Activated CD4-positive, alpha-beta memory T cell treated with anti-CD3 and anti-CD28 coated beads, Interleukin-2, amount 10 ng/mL, durations not matched to agents 7 days and 5 days (primary cell): ENCODE measurements around the gene CSRP2. TPM values are rescaled to one million over a fixed set of nuclear protein-coding genes. Genes with fewer than 3 reads are reported as not detected.

ENCODE experiments used
- CTCF ChIA-PET: fragments of 350-600 bp; sonication (Branson Sonifier 250); formaldehyde crosslinking; loops from one replicate; lab custom pipeline; 2021; ENCODE audit warnings: antibody characterized with exemption, inconsistent platforms; lab: Charles Lee
- POLR2A ChIA-PET: fragments of 350-600 bp; sonication (Branson Sonifier 250); formaldehyde crosslinking; loops from one replicate; lab custom pipeline; 2021; ENCODE audit warnings: antibody characterized with exemption; lab: Charles Lee
- DNase-seq: peaks from one replicate; pipeline ENCODE4 v3.0.0-alpha.2; 2020
- H3K27ac Mint-ChIP-seq: one replicate; pipeline ENCODE4 v1.8.0; 2021; ENCODE audit warnings: mild to moderate bottlenecking, mixed read lengths
- H3K27me3 Mint-ChIP-seq: one replicate; pipeline ENCODE4 v1.8.0; 2021; ENCODE audit warnings: mixed read lengths
- H3K36me3 Mint-ChIP-seq: one replicate; pipeline ENCODE4 v1.8.0; 2021; ENCODE audit warnings: low read depth, mixed read lengths
- H3K4me1 Mint-ChIP-seq: one replicate; pipeline ENCODE4 v1.8.0; 2021; ENCODE audit warnings: mixed read lengths
- H3K4me3 Mint-ChIP-seq: one replicate; pipeline ENCODE4 v1.8.0; 2021; ENCODE audit warnings: mild to moderate bottlenecking, mixed read lengths
- H3K9me3 Mint-ChIP-seq: one replicate; pipeline ENCODE4 v1.8.0; 2021; ENCODE audit warnings: mixed read lengths
- total RNA-seq, 2 experiments: library from RNA; stranded (reverse); gene quantifications; one replicate each; pipeline ENCODE4 v1.2.3, GENCODE V29; 2021

Gene CSRP2
- total RNA-seq, 2 experiments from 2014 or later: 0.15 TPM; not detected in 1

DNA sequence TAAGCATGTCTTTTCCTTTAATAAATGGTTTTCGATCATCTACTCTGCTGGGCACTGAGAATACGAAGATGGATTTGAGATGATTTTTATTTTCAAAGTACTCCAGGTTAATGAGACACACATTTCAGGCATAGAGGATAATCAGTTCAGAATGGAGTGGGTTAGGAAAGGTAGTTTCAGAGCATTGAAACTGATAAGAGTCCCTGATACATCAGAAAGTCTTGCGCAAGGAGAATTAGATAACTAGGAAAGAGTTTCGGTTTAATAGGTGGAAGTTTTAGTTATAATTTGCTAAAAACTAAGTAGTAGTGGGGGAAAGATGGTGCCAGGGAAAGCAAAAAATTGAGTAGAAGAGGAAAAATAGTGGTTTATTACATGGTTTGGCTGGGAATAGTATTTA lies 64.8 kb downstream of the CSRP2 start:
- H3K4me1 Mint-ChIP-seq: no peaks in the 10 kb centered on the region
- CTCF ChIA-PET: no interaction called here
- H3K4me3 Mint-ChIP-seq: no peak overlapping the region
- POLR2A ChIA-PET: no interaction called here
- H3K9me3 Mint-ChIP-seq: no peaks in the 10 kb centered on the region
- H3K36me3 Mint-ChIP-seq: no peaks in the 10 kb centered on the region
- no peak overlapping the region for H3K27ac Mint-ChIP-seq
- H3K27me3 Mint-ChIP-seq: no peaks in the 10 kb centered on the region
- DNase-seq: no peak

DNA sequence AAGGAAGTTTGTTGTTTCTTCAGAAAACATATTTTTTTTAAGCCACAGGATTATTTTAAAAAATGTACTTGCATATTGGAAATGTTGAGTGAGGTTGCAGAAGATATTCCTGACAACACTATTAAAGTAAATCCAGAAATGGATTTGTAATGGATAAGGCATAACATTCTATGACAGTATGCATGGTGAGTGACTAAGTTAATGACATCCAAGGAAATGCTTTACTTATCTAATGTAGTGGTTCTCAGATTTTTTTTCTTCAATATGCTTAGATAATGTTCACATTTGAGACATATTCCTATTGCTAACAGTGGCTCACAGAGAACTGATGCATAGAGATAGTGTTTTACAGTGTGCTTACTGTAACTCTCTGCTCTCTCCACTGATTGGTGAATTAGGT lies 65.6 kb downstream of the CSRP2 start:
- no peaks in the 10 kb centered on the region for H3K4me1 Mint-ChIP-seq
- DNase-seq: no peak
- H3K27ac Mint-ChIP-seq: no peak overlapping the region
- no peaks in the 10 kb centered on the region for H3K9me3 Mint-ChIP-seq
- CTCF ChIA-PET: no interaction called here
- no peak overlapping the region for H3K4me3 Mint-ChIP-seq
- POLR2A ChIA-PET: no interaction called here
- H3K36me3 Mint-ChIP-seq: no peaks in the 10 kb centered on the region
- no peaks in the 10 kb centered on the region for H3K27me3 Mint-ChIP-seq

DNA sequence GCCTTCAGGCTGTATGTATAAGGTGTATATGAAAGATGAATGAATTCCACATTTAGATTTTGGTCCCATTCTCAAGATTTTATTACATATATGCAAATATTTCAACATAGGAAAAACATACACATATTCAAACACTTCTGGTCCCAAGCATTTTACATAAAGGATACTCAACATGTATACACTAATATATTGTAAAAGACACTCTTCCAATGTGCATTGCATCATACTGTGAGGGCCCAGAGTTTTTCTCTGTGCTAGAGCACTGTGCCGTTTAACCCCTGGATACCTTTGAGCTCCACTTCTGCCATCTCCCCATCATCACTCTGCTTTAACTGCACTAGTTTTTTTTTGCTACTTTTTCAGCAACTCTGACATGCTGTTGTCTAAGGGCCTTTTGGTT lies 66.8 kb downstream of the CSRP2 start:
- no peaks in the 10 kb centered on the region for H3K36me3 Mint-ChIP-seq
- POLR2A ChIA-PET: no interaction called here

DNA sequence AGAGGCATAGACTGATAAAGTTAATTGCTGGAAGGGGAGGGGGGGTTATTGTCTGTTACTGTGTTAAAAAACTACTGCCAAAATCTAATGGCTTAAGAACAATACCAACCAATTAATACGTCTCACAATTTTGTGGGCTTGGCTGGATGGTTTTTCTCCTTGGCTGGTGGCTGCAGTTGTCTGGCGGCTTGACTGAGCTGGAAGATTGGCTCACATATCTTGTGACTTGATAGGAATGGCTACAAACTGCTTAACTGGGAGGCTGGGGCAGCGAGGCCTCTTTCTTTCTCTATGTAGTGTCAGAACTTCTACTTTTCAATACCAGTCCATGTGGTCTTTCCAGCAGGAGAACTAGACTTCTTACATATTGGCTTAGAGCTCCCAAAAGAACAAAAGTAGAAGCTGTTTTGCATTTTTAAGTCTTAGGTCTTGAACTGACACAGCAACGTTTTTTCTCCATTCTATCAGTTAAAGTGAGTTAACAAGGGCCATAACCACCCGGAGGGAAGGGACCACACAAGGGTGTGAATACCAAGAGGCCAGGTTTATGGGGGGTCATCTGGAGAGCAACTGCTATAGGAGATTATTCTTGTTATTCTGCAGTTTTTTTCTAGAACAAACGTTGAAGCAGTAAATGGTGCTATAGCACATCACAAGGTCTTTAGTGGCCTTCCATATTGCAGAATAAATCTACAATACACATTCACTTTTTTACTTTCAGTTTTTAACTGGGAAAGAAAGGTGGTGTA lies 68.0 kb downstream of the CSRP2 start:
- no peak for DNase-seq
- no peaks in the 10 kb centered on the region for H3K36me3 Mint-ChIP-seq
- H3K4me3 Mint-ChIP-seq: no peak overlapping the region
- no peaks in the 10 kb centered on the region for H3K27me3 Mint-ChIP-seq
- CTCF ChIA-PET: no interaction called here
- H3K27ac Mint-ChIP-seq: no peak overlapping the region
- H3K4me1 Mint-ChIP-seq: no peaks in the 10 kb centered on the region
- no peaks in the 10 kb centered on the region for H3K9me3 Mint-ChIP-seq
- POLR2A ChIA-PET: no interaction called here

More for the DNA sequence above, 66.8 kb downstream of the CSRP2 start:
- DNase-seq: no peak
- Mint-ChIP-seq H3K27me3 (no peaks in the 10 kb centered on the region), H3K4me3 (no peak overlapping the region), H3K9me3 (no peaks in the 10 kb centered on the region), H3K4me1 (no peaks in the 10 kb centered on the region), H3K27ac (no peak overlapping the region)
- CTCF ChIA-PET: no interaction called here

Other genes starting within 250 kb of the CSRP2 start
- 10 to 100 TPM; 25.5 TPM for gene ZDHHC17, start 114.9 kb downstream of the CSRP2 start, total RNA-seq
- 10 to 100 TPM; 14.2 to 19.1 TPM for gene E2F7, start 186.6 kb upstream of the CSRP2 start, total RNA-seq